Smooth muscle cell (in vitro differentiated cells): Measurements from ENCODE around the gene C5orf22. TPM values are rescaled to one million over a fixed set of nuclear protein-coding genes. Genes with fewer than 3 reads are reported as not detected.

ENCODE experiments used
- DNase-seq: peaks from one replicate; lab custom pipeline; 2025; ENCODE audit not compliant: unreplicated experiment; lab: John Stamatoyannopoulos, UW
- H2AFZ ChIP-seq: fragments of 200-600 bp; sonication (generic); 2 replicates; pipeline ENCODE4 v1.6.0; 2016; ENCODE audit warnings: antibody characterized with exemption, low read depth, mild to moderate bottlenecking
- H3F3A ChIP-seq: fragments of 200-600 bp; sonication (generic); 2 replicates; pipeline ENCODE4 v1.6.0; 2017; ENCODE audit warnings: antibody characterized with exemption, low read depth
- H3K27ac ChIP-seq: fragments of 200-600 bp; sonication (generic); 2 replicates; pipeline ENCODE4 v1.5.1; 2016; ENCODE audit warnings: low read depth, mild to moderate bottlenecking
- H3K27me3 ChIP-seq: fragments of 200-600 bp; sonication (generic); 2 replicates; pipeline ENCODE4 v1.6.1; 2016; ENCODE audit warnings: low read depth, mild to moderate bottlenecking
- H3K36me3 ChIP-seq: fragments of 200-600 bp; sonication (generic); 2 replicates; pipeline ENCODE4 v1.5.1; 2016; ENCODE audit warnings: low read depth
- H3K4me1 ChIP-seq: fragments of 200-600 bp; sonication (generic); 2 replicates; pipeline ENCODE4 v1.5.1; 2016; ENCODE audit warnings: low read depth
- H3K4me2 ChIP-seq: fragments of 200-600 bp; sonication (generic); 2 replicates; pipeline ENCODE4 v1.6.0; 2016; ENCODE audit warnings: mild to moderate bottlenecking
- H3K4me3 ChIP-seq: fragments of 200-600 bp; sonication (generic); 2 replicates; pipeline ENCODE4 v1.5.1; 2016; ENCODE audit warnings: mild to moderate bottlenecking
- H3K79me2 ChIP-seq: fragments of 200-600 bp; sonication (generic); 2 replicates; pipeline ENCODE4 v1.6.0; 2016; ENCODE audit warnings: low read depth, mild to moderate bottlenecking
- H3K9ac ChIP-seq: fragments of 200-600 bp; sonication (generic); 2 replicates; pipeline ENCODE4 v1.6.0; 2016; ENCODE audit warnings: low read depth
- H3K9me3 ChIP-seq: fragments of 200-600 bp; sonication (generic); replicated peaks from 2 replicates; pipeline ENCODE4 v1.5.1; 2016; ENCODE audit warnings: low read depth
- H4K20me1 ChIP-seq: fragments of 200-600 bp; sonication (generic); 2 replicates; pipeline ENCODE4 v1.6.0; 2016; ENCODE audit warnings: low read depth
- CTCF ChIP-seq: fragments of 200-600 bp; sonication (generic); IDR thresholded peaks from 2 replicates; pipeline ENCODE4 v1.5.1; 2017; ENCODE audit warnings: borderline replicate concordance, mild to moderate bottlenecking, antibody characterized with exemption; ENCODE audit not compliant: insufficient read depth, poor library complexity, severe bottlenecking
- WGBS: methylation state at CpG from one replicate; pipeline ENCODE4 v1.1.7; 2016; ENCODE audit warnings: low lambda C conversion rate; 5-methylcytosine and 5-hydroxymethylcytosine counted together
- polyA plus RNA-seq: library from polyadenylated mRNA; unstranded; fragments of >200 nt; fragmentation: Nextera tagmentation; extraction: Ambion mirVana; gene quantifications from 2 replicates; pipeline ENCODE4 v1.2.1, GENCODE V29; 2016
- total RNA-seq: library from RNA; depleted of rRNA; stranded (reverse); fragments of >200 nt; gene quantifications from 2 replicates; pipeline ENCODE4 v1.2.3, GENCODE V29; 2014

Gene C5orf22
- total and polyA plus RNA-seq, 2 experiments from 2014 or later, result 17.6 to 20.5 TPM

- Histone ChIP-seq H3K9ac (no peak overlapping the region), H3K36me3 (peaks cover 9% of the 10 kb centered on the region), H3K4me2 (no peak overlapping the region), H3K27ac (no peak overlapping the region), H3K9me3 (no peaks in the 10 kb centered on the region), H3K79me2 (no peaks in the 10 kb centered on the region), H4K20me1 (no peaks in the 10 kb centered on the region), H3K4me1 (no peaks in the 10 kb centered on the region), H3K4me3 (no peak overlapping the region), H2AFZ (no peak overlapping the region), H3K27me3 (no peaks in the 10 kb centered on the region), H3F3A (no peaks in the 10 kb centered on the region)
- no peak for DNase-seq
- TF ChIP-seq CTCF, result no peak
- WGBS, result 94% methylated on average over 6 of the region's 6 CpGs
Measured at GRCh38 chr5:31496891-31497290, 35.2 kb upstream of the C5orf22 start.

GRCh38 chr5:31500256-31500655 lies 31.8 kb upstream of the C5orf22 start:
- Histone ChIP-seq H3K79me2 (no peaks in the 10 kb centered on the region), H3K9me3 (no peaks in the 10 kb centered on the region), H3K27ac (no peak overlapping the region), H4K20me1 (no peaks in the 10 kb centered on the region), H2AFZ (no peak overlapping the region), H3K9ac (no peak overlapping the region), H3K27me3 (no peaks in the 10 kb centered on the region), H3K36me3 (peaks cover 8% of the 10 kb centered on the region), H3K4me2 (no peak overlapping the region), H3K4me3 (no peak overlapping the region), H3K4me1 (no peaks in the 10 kb centered on the region), H3F3A (no peaks in the 10 kb centered on the region)
- TF ChIP-seq CTCF, result no peak
- 98% methylated on average over 4 of the region's 4 CpGs for WGBS
- no peak for DNase-seq

GRCh38 chr5:31502506-31502905 lies 29.6 kb upstream of the C5orf22 start:
- no peaks in the 10 kb centered on the region for H3K79me2 ChIP-seq
- no peak overlapping the region for H3K4me2 ChIP-seq
- H4K20me1 ChIP-seq, result no peaks in the 10 kb centered on the region
- no peak overlapping the region for H3K9ac ChIP-seq
- H2AFZ ChIP-seq, result no peak overlapping the region
- no peaks in the 10 kb centered on the region for H3K9me3 ChIP-seq
- no peaks in the 10 kb centered on the region for H3K4me1 ChIP-seq
- no peak for DNase-seq
- H3K27me3 ChIP-seq, result no peaks in the 10 kb centered on the region
- over 99% methylated on average over 4 of the region's 4 CpGs for WGBS
- TF ChIP-seq CTCF, result no peak
- H3F3A ChIP-seq, result no peaks in the 10 kb centered on the region
- no peak overlapping the region for H3K4me3 ChIP-seq
- H3K36me3 ChIP-seq, result peaks cover 8% of the 10 kb centered on the region
- no peak overlapping the region for H3K27ac ChIP-seq

- no peak overlapping the region for H3K9ac ChIP-seq
- no peaks in the 10 kb centered on the region for H3K79me2 ChIP-seq
- WGBS, result 80% methylated on average over 10 of the region's 10 CpGs
- no peaks in the 10 kb centered on the region for H3F3A ChIP-seq
- no peaks in the 10 kb centered on the region for H3K4me1 ChIP-seq
- no peak overlapping the region for H2AFZ ChIP-seq
- H3K4me2 ChIP-seq, result no peak overlapping the region
- no peaks in the 10 kb centered on the region for H3K9me3 ChIP-seq
- no peak overlapping the region for H3K4me3 ChIP-seq
- DNase-seq, result no peak
- no peaks in the 10 kb centered on the region for H3K27me3 ChIP-seq
- no peak overlapping the region for H3K27ac ChIP-seq
- peaks cover 20% of the 10 kb centered on the region for H3K36me3 ChIP-seq
- no peak for TF ChIP-seq CTCF
- no peaks in the 10 kb centered on the region for H4K20me1 ChIP-seq
Measured at GRCh38 chr5:31504529-31504928, 27.6 kb upstream of the C5orf22 start.
